ENCODE data around the gene NYNRIN. TPM values are rescaled to one million over a fixed set of nuclear protein-coding genes. Genes with fewer than 3 reads are reported as not detected.

NYNRIN gene
- total RNA-seq, 4 donors from 2014 or later = 8.0 to 21.2 (median 13.4) TPM

- Histone ChIP-seq H3K27me3 (no peaks in the 10 kb centered on the region), H3K4me1 (peaks cover 35 to 67% (median 62%) of the 10 kb centered on the region in 4 donors), H3K27ac (replicated peaks in 1 of 4) (peak overlapping the region; percentile 97 to 98 (median 98)), H3K9me3 (no peaks in the 10 kb centered on the region), H3K36me3 (peaks cover 0 to 6% (median 4%) of the 10 kb centered on the region in 4 donors), H3K4me3 (peak overlapping the region; percentile 80 to 81 (median 80))
- 2% methylated on average over 16 of the region's 16 CpGs for WGBS
- DNase-seq (ENCODE audit: extremely low spot score) = no peak
- TF ChIP-seq POLR2AphosphoS5 (IDR thresholded peaks at IDR 0.05) (peak; percentile 76 to 88), POLR2A (IDR thresholded peaks at IDR 0.05; ENCODE audit: low read depth) (no peak), EP300 (IDR thresholded peaks at IDR 0.05) (no peak)
- TF ChIP-seq, protein P1, sequence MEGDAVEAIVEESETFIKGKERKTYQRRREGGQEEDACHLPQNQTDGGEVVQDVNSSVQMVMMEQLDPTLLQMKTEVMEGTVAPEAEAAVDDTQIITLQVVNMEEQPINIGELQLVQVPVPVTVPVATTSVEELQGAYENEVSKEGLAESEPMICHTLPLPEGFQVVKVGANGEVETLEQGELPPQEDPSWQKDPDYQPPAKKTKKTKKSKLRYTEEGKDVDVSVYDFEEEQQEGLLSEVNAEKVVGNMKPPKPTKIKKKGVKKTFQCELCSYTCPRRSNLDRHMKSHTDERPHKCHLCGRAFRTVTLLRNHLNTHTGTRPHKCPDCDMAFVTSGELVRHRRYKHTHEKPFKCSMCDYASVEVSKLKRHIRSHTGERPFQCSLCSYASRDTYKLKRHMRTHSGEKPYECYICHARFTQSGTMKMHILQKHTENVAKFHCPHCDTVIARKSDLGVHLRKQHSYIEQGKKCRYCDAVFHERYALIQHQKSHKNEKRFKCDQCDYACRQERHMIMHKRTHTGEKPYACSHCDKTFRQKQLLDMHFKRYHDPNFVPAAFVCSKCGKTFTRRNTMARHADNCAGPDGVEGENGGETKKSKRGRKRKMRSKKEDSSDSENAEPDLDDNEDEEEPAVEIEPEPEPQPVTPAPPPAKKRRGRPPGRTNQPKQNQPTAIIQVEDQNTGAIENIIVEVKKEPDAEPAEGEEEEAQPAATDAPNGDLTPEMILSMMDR (IDR thresholded peaks at IDR 0.05) = no peak
- intact Hi-C loops (cut with DNase I) = loop anchor here (1.0 kb wide), 1 partner anchor 65 kb away; no protein-coding TSS in a partner anchor
Observed at GRCh38 chr14:24366413-24366720, 32.4 kb upstream of the NYNRIN start.

DNA sequence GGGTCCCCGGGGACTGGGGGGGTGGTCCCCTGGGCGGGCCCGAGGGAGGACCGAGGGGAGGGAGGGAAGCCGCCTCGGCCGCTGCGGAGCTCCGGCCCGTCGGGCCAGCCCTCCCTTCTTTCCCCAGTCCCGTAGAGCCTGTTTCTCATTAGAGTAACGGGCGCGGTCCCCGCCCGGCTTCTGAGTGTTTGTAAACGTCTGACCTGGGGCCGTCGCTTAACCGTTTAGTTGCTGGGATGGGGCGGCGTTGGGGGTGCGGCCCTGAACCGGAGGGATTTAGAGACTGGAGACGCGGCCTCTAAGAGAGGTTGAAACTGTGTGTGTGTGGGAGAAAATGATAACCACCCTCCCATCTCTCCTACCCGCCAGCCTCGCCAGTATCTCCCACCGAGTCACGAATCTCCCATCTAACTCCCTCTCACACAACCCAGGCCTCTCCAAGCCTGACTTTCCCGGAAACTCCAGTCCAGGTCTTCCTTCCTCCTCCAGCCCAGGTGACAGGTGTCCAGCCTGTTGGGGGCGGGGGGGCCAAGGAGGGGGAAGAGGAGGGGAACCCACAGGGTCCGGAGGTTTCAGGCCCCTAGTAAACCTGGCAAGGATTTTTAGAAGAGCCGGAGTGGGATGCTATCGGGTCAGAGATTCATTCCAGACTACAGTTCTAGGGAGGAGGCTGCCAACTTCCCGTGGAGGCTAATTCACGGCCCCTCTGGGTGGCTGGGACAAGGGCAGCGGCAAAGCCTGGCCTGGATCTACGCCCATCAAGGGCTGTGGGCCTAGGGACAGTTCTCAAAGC lies 31.9 kb upstream of the NYNRIN start:
- Histone ChIP-seq H3K27me3 (no peaks in the 10 kb centered on the region), H3K9me3 (no peaks in the 10 kb centered on the region), H3K27ac (replicated peaks in 1 of 4) (peak overlapping the region; percentile 97 to 98 (median 98)), H3K36me3 (peaks cover 0 to 8% (median 7%) of the 10 kb centered on the region in 4 donors), H3K4me3 (peak overlapping the region; percentile 80 to 81 (median 80)), H3K4me1 (peaks cover 35 to 72% (median 68%) of the 10 kb centered on the region in 4 donors)
- TF ChIP-seq POLR2AphosphoS5 (IDR thresholded peaks at IDR 0.05) = peak; percentile 47 to 84
- TF ChIP-seq, protein P1 (IDR thresholded peaks at IDR 0.05) = no peak
- TF ChIP-seq POLR2A (IDR thresholded peaks at IDR 0.05; ENCODE audit: low read depth) = peak; percentile 22
- DNase-seq (ENCODE audit: extremely low spot score) = peak; percentile 96
- intact Hi-C loops (cut with DNase I) = loop anchor here (1.0 kb wide), 1 partner anchor 64 kb away; no protein-coding TSS in a partner anchor
- 4% methylated on average over 21 of the region's 40 CpGs for WGBS

DNA sequence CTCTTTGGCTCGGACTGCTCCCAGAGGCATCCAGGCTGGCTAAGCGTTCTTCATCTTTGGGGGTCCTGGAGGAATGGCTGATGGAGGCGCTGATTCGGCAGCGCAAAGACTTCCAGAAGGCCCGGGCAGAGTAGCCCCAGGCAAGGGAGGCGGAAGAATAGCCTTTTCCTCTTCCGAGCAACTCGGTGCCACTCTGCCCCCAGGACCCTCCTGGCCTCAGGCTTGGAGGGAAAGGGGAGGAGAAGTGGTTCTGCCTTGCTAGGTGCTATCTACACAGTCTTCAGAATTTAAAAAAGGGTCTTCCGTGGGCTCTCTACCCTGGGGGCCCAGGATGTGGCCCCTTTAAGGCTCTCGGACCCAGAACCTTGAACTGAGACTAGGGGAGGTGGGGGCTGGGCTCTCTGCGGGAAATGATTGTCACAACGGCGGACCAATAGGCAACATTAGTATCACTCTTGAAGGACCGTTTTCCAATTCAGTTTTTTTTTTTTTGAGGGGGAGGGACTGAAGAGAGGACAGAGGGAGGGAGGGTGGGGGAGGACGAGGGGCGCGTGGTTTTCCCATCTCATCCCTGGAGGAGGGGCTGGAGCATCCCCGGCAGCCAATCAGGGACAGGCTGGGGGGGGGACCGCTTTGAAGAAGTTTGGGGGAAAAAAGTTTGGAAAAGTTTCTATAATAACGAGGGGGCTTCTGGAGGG lies 31.1 kb upstream of the NYNRIN start, which contains the start of gene NFATC4:
Gene NFATC4, plus strand, starts transcription at position 671 of the 698 bp plus-strand sequence. CDS start 157 bp downstream, outside the sequence.
- H3K4me1 ChIP-seq = peaks cover 35 to 78% (median 75%) of the 10 kb centered on the region in 4 donors
- peak; percentile 94 for DNase-seq (ENCODE audit: extremely low spot score)

GRCh38 chr14:24368212-24368561 lies 30.6 kb upstream of the NYNRIN start:
- H3K36me3 ChIP-seq = peaks cover 0 to 18% (median 12%) of the 10 kb centered on the region in 4 donors
- no peak for DNase-seq (ENCODE audit: extremely low spot score)
- 2% methylated on average over 14 of the region's 15 CpGs for WGBS
- no peaks in the 10 kb centered on the region for H3K9me3 ChIP-seq
- no peaks in the 10 kb centered on the region for H3K27me3 ChIP-seq
- no peak for TF ChIP-seq EP300 (IDR thresholded peaks at IDR 0.05)
- no peak for TF ChIP-seq POLR2A (IDR thresholded peaks at IDR 0.05; ENCODE audit: low read depth)
- no peak for TF ChIP-seq POLR2AphosphoS5 (IDR thresholded peaks at IDR 0.05)
- TF ChIP-seq, protein P1 (IDR thresholded peaks at IDR 0.05) = no peak
- intact Hi-C loops (cut with DNase I) = no loop called here
- peaks cover 35 to 83% (median 80%) of the 10 kb centered on the region in 4 donors for H3K4me1 ChIP-seq
- H3K4me3 ChIP-seq = peak overlapping the region; percentile 80 to 81 (median 80)
- H3K27ac ChIP-seq (replicated peaks in 1 of 4) = peak overlapping the region; percentile 97 to 98 (median 98)

More for the DNA sequence above, 31.1 kb upstream of the NYNRIN start, which contains the start of gene NFATC4:
- Histone ChIP-seq H3K36me3 (peaks cover 0 to 13% (median 9%) of the 10 kb centered on the region in 4 donors), H3K9me3 (no peaks in the 10 kb centered on the region), H3K27me3 (no peaks in the 10 kb centered on the region), H3K4me3 (peak within 1 kb of the TSS; percentile 80 to 81 (median 80)), H3K27ac (replicated peaks in 1 of 4) (peak within 1 kb of the TSS; percentile 97 to 98 (median 98))
- intact Hi-C loops (cut with DNase I) = no loop called here
- under 1% methylated on average over 19 of the region's 21 CpGs for WGBS
- TF ChIP-seq POLR2AphosphoS5 (IDR thresholded peaks at IDR 0.05) (no peak), EP300 (IDR thresholded peaks at IDR 0.05) (no peak), POLR2A (IDR thresholded peaks at IDR 0.05; ENCODE audit: low read depth) (no peak)
- TF ChIP-seq, protein P1 (IDR thresholded peaks at IDR 0.05) = no peak

Data from esophagus muscularis mucosa (tissue), 4 donors.